ENCODE measurements around the gene KIF18A. TPM values are rescaled to one million over a fixed set of nuclear protein-coding genes. Genes with fewer than 3 reads are reported as not detected.
"Not testable (repeated sequence)": the region's sequence is repeated elsewhere in the genome, so short reads cannot be mapped to it uniquely, and the experiment has no call there.

Gene KIF18A
- total and polyA plus RNA-seq, 7 experiments from 2014 or later: 0.48 to 21.3 (median 0.79) TPM

- no peak overlapping the region for H3K4me3 Mint-ChIP-seq
- intact Hi-C loops (cut with micrococcal nuclease): no loop called here
- ChIA-PET POLR2A (no interaction called here), CTCF (interaction anchor here (0.9 kb wide), 1 partner anchor 18 kb away, joined by 4 read pairs; the partner anchor contains the start of gene KIF18A)
- no peak overlapping the region for H3K4me3 ChIP-seq (ENCODE audit: low read length)
- H3K36me3 ChIP-seq (ENCODE audit: control insufficient read depth in 2 of 3, insufficient read depth in 3 of 3, low read length in 3 of 3): no peaks in the 10 kb centered on the region
- no peaks in the 10 kb centered on the region for H3K27me3 ChIP-seq (ENCODE audit: control insufficient read depth in 2 of 2, insufficient read depth in 2 of 2, low read length in 2 of 2)
- ATAC-seq (no peak), DNase-seq (no peak)
- H3K4me1 Mint-ChIP-seq: peaks cover 0 to 9% (median 0%) of the 10 kb centered on the region in 7 donors
- H3K36me3 Mint-ChIP-seq: peaks cover 0 to 7% (median 0%) of the 10 kb centered on the region in 5 donors
- H3K27me3 Mint-ChIP-seq: no peaks in the 10 kb centered on the region
- H3K9me3 ChIP-seq (ENCODE audit: control insufficient read depth in 2 of 3, low read length in 3 of 3): no peaks in the 10 kb centered on the region
- H3K27ac Mint-ChIP-seq: no peak overlapping the region
- no peaks in the 10 kb centered on the region for H3K4me1 ChIP-seq (ENCODE audit: control insufficient read depth in 2 of 2, insufficient read depth in 2 of 2, low read length in 2 of 2)
- H3K27ac ChIP-seq (ENCODE audit: low read depth, low read length): no peak overlapping the region
- H3K9me3 Mint-ChIP-seq: no peaks in the 10 kb centered on the region
These were observed 18.6 kb downstream of the KIF18A start for GRCh38 chr11:28089378-28089777.

- H3K27me3 Mint-ChIP-seq; H3K4me3 ChIP-seq (ENCODE audit: low read length); DNase-seq; H3K27ac ChIP-seq (ENCODE audit: low read depth, low read length); ATAC-seq; H3K9me3 Mint-ChIP-seq; H3K4me3 Mint-ChIP-seq; H3K36me3 ChIP-seq (ENCODE audit: control insufficient read depth in 2 of 3, insufficient read depth in 3 of 3, low read length in 3 of 3); H3K36me3 Mint-ChIP-seq; H3K27ac Mint-ChIP-seq; H3K4me1 Mint-ChIP-seq; POLR2A ChIA-PET; intact Hi-C loops (cut with micrococcal nuclease); H3K4me1 ChIP-seq (ENCODE audit: control insufficient read depth in 2 of 2, insufficient read depth in 2 of 2, low read length in 2 of 2); H3K9me3 ChIP-seq (ENCODE audit: control insufficient read depth in 2 of 3, low read length in 3 of 3); CTCF ChIA-PET; H3K27me3 ChIP-seq (ENCODE audit: control insufficient read depth in 2 of 2, insufficient read depth in 2 of 2, low read length in 2 of 2): not testable (repeated sequence)
These were observed 20.3 kb downstream of the KIF18A start for GRCh38 chr11:28087693-28088092.

- H3K27ac ChIP-seq (ENCODE audit: low read depth, low read length); H3K4me3 ChIP-seq (ENCODE audit: low read length); H3K36me3 Mint-ChIP-seq; DNase-seq; ATAC-seq; POLR2A ChIA-PET; intact Hi-C loops (cut with micrococcal nuclease); H3K27me3 Mint-ChIP-seq; H3K4me1 Mint-ChIP-seq; H3K27me3 ChIP-seq (ENCODE audit: control insufficient read depth in 2 of 2, insufficient read depth in 2 of 2, low read length in 2 of 2); H3K9me3 ChIP-seq (ENCODE audit: control insufficient read depth in 2 of 3, low read length in 3 of 3); H3K4me3 Mint-ChIP-seq; H3K9me3 Mint-ChIP-seq; H3K27ac Mint-ChIP-seq; H3K36me3 ChIP-seq (ENCODE audit: control insufficient read depth in 2 of 3, insufficient read depth in 3 of 3, low read length in 3 of 3); CTCF ChIA-PET; H3K4me1 ChIP-seq (ENCODE audit: control insufficient read depth in 2 of 2, insufficient read depth in 2 of 2, low read length in 2 of 2): not testable (repeated sequence)
These were observed 20.8 kb downstream of the KIF18A start for GRCh38 chr11:28087192-28087591.

GRCh38 chr11:28086569-28086968, 21.4 kb downstream of the KIF18A start:
- no peak overlapping the region for H3K27ac Mint-ChIP-seq
- peaks cover 0 to 5% (median 0%) of the 10 kb centered on the region in 7 donors for H3K4me1 Mint-ChIP-seq
- Histone ChIP-seq H3K27ac (ENCODE audit: low read depth, low read length) (no peak overlapping the region), H3K4me1 (ENCODE audit: control insufficient read depth in 2 of 2, insufficient read depth in 2 of 2, low read length in 2 of 2) (no peaks in the 10 kb centered on the region), H3K9me3 (ENCODE audit: control insufficient read depth in 2 of 3, low read length in 3 of 3) (no peaks in the 10 kb centered on the region), H3K36me3 (ENCODE audit: control insufficient read depth in 2 of 3, insufficient read depth in 3 of 3, low read length in 3 of 3) (no peaks in the 10 kb centered on the region), H3K27me3 (ENCODE audit: control insufficient read depth in 2 of 2, insufficient read depth in 2 of 2, low read length in 2 of 2) (no peaks in the 10 kb centered on the region), H3K4me3 (ENCODE audit: low read length) (no peak overlapping the region)
- H3K36me3 Mint-ChIP-seq: peaks cover 0 to 9% (median 0%) of the 10 kb centered on the region in 5 donors
- POLR2A ChIA-PET: interaction anchor here (0.5 kb wide), 1 partner anchor 79 kb away, joined by 4 read pairs; no protein-coding TSS in a partner anchor
- H3K9me3 Mint-ChIP-seq: no peaks in the 10 kb centered on the region
- CTCF ChIA-PET: no interaction called here
- intact Hi-C loops (cut with micrococcal nuclease): no loop called here
- DNase-seq (no peak), ATAC-seq (no peak)
- H3K4me3 Mint-ChIP-seq: no peak overlapping the region
- no peaks in the 10 kb centered on the region for H3K27me3 Mint-ChIP-seq

- peaks cover 0 to 4% (median 0%) of the 10 kb centered on the region in 7 donors for H3K4me1 Mint-ChIP-seq
- H3K9me3 Mint-ChIP-seq: no peaks in the 10 kb centered on the region
- POLR2A ChIA-PET: no interaction called here
- H3K27me3 Mint-ChIP-seq: no peaks in the 10 kb centered on the region
- Histone ChIP-seq H3K27me3 (ENCODE audit: control insufficient read depth in 2 of 2, insufficient read depth in 2 of 2, low read length in 2 of 2) (no peaks in the 10 kb centered on the region), H3K4me3 (ENCODE audit: low read length) (no peak overlapping the region), H3K4me1 (ENCODE audit: control insufficient read depth in 2 of 2, insufficient read depth in 2 of 2, low read length in 2 of 2) (no peaks in the 10 kb centered on the region), H3K36me3 (ENCODE audit: control insufficient read depth in 2 of 3, insufficient read depth in 3 of 3, low read length in 3 of 3) (no peaks in the 10 kb centered on the region), H3K27ac (ENCODE audit: low read depth, low read length) (no peak overlapping the region), H3K9me3 (ENCODE audit: control insufficient read depth in 2 of 3, low read length in 3 of 3) (no peaks in the 10 kb centered on the region)
- H3K36me3 Mint-ChIP-seq: peaks cover 0 to 13% (median 0%) of the 10 kb centered on the region in 5 donors
- no peak overlapping the region for H3K4me3 Mint-ChIP-seq
- CTCF ChIA-PET: no interaction called here
- intact Hi-C loops (cut with micrococcal nuclease): no loop called here
- no peak for ATAC-seq
- no peak overlapping the region for H3K27ac Mint-ChIP-seq
- no peak for DNase-seq
These were observed 24.8 kb downstream of the KIF18A start for GRCh38 chr11:28083118-28083517.

- no peaks in the 10 kb centered on the region for H3K4me1 ChIP-seq (ENCODE audit: control insufficient read depth in 2 of 2, insufficient read depth in 2 of 2, low read length in 2 of 2)
- ChIA-PET POLR2A (no interaction called here), CTCF (no interaction called here)
- DNase-seq (no peak), ATAC-seq (no peak)
- no peaks in the 10 kb centered on the region for H3K27me3 ChIP-seq (ENCODE audit: control insufficient read depth in 2 of 2, insufficient read depth in 2 of 2, low read length in 2 of 2)
- no peak overlapping the region for H3K4me3 ChIP-seq (ENCODE audit: low read length)
- no peaks in the 10 kb centered on the region for H3K36me3 ChIP-seq (ENCODE audit: control insufficient read depth in 2 of 3, insufficient read depth in 3 of 3, low read length in 3 of 3)
- Mint-ChIP-seq H3K4me1 (no peaks in the 10 kb centered on the region), H3K4me3 (no peak overlapping the region), H3K27ac (no peak overlapping the region), H3K9me3 (no peaks in the 10 kb centered on the region), H3K27me3 (no peaks in the 10 kb centered on the region), H3K36me3 (peaks cover 0 to 17% (median 0%) of the 10 kb centered on the region in 5 donors)
- H3K27ac ChIP-seq (ENCODE audit: low read depth, low read length): no peak overlapping the region
- no peaks in the 10 kb centered on the region for H3K9me3 ChIP-seq (ENCODE audit: control insufficient read depth in 2 of 3, low read length in 3 of 3)
- intact Hi-C loops (cut with micrococcal nuclease): no loop called here
These were observed 30.4 kb downstream of the KIF18A start for GRCh38 chr11:28077521-28077920.

- H3K9me3 ChIP-seq (ENCODE audit: control insufficient read depth in 2 of 3, low read length in 3 of 3): no peaks in the 10 kb centered on the region
- no peaks in the 10 kb centered on the region for H3K4me1 ChIP-seq (ENCODE audit: control insufficient read depth in 2 of 2, insufficient read depth in 2 of 2, low read length in 2 of 2)
- peaks cover 0 to 18% (median 0%) of the 10 kb centered on the region in 5 donors for H3K36me3 Mint-ChIP-seq
- no peak overlapping the region for H3K4me3 Mint-ChIP-seq
- no peaks in the 10 kb centered on the region for H3K27me3 ChIP-seq (ENCODE audit: control insufficient read depth in 2 of 2, insufficient read depth in 2 of 2, low read length in 2 of 2)
- no peak overlapping the region for H3K27ac Mint-ChIP-seq
- intact Hi-C loops (cut with micrococcal nuclease): no loop called here
- no peak for ATAC-seq
- ChIA-PET CTCF (no interaction called here), POLR2A (no interaction called here)
- no peak overlapping the region for H3K27ac ChIP-seq (ENCODE audit: low read depth, low read length)
- H3K4me3 ChIP-seq (ENCODE audit: low read length): no peak overlapping the region
- no peaks in the 10 kb centered on the region for H3K36me3 ChIP-seq (ENCODE audit: control insufficient read depth in 2 of 3, insufficient read depth in 3 of 3, low read length in 3 of 3)
- H3K9me3 Mint-ChIP-seq: no peaks in the 10 kb centered on the region
- no peaks in the 10 kb centered on the region for H3K27me3 Mint-ChIP-seq
- no peak for DNase-seq
- H3K4me1 Mint-ChIP-seq: peaks cover 0 to under 1% (median 0%) of the 10 kb centered on the region in 7 donors
These were observed 35.6 kb downstream of the KIF18A start for GRCh38 chr11:28072321-28072720.
